CD8-positive, alpha-beta memory T cell (primary cell): ENCODE data around the gene CDYL2. TPM values are rescaled to one million over a fixed set of nuclear protein-coding genes. Genes with fewer than 3 reads are reported as not detected.

Experiments used
- CTCF ChIA-PET: fragments of 350-600 bp; sonication (Branson Sonifier 250); formaldehyde crosslinking; loops from one replicate; lab custom pipeline; 2021; ENCODE audit warnings: antibody characterized with exemption; lab: Charles Lee
- POLR2A ChIA-PET: fragments of 350-600 bp; sonication (Branson Sonifier 250); formaldehyde crosslinking; loops from one replicate; lab custom pipeline; 2021; ENCODE audit warnings: antibody characterized with exemption; lab: Charles Lee
- DNase-seq, 5 donors: peaks; one replicate each; pipeline versions ENCODE4 v3.0.0 to v3.0.0-alpha.2; 2020 to 2022; ENCODE audit warnings: mixed read lengths in 1 of 5
- H3K27ac ChIP-seq: one replicate; pipeline ENCODE4 v1.7.0; 2013; ENCODE audit warnings: low read depth, mild to moderate bottlenecking, low read length, moderate library complexity
- H3K27me3 ChIP-seq: 2 replicates; pipeline ENCODE4 v1.7.0; 2013; ENCODE audit warnings: low read length, mild to moderate bottlenecking; ENCODE audit not compliant: insufficient read depth, poor library complexity, severe bottlenecking
- H3K36me3 ChIP-seq: 2 replicates; pipeline ENCODE4 v1.7.0; 2013; ENCODE audit warnings: mild to moderate bottlenecking, low read length, moderate library complexity; ENCODE audit not compliant: insufficient read depth
- H3K4me1 ChIP-seq: 2 replicates; pipeline ENCODE4 v1.7.0; 2013; ENCODE audit warnings: mild to moderate bottlenecking, low read length, moderate library complexity; ENCODE audit not compliant: insufficient read depth
- H3K4me3 ChIP-seq: 2 replicates; pipeline ENCODE4 v1.7.0; 2013; ENCODE audit warnings: mild to moderate bottlenecking, low read length
- H3K9me3 ChIP-seq: 2 replicates; pipeline ENCODE4 v1.7.0; 2013; ENCODE audit warnings: mild to moderate bottlenecking, low read length
- H3K27ac Mint-ChIP-seq, 8 donors: one replicate each; pipeline ENCODE4 v1.8.0; 2020 to 2021; ENCODE audit warnings: mixed read lengths in 8 of 8, mild to moderate bottlenecking in 6 of 8, inconsistent platforms in 3 of 8, moderate library complexity in 3 of 8
- H3K27me3 Mint-ChIP-seq, 2 donors: one replicate each; pipeline ENCODE4 v1.8.0; 2020 to 2021; ENCODE audit warnings: mixed read lengths in 2 of 2, mild to moderate bottlenecking in 1 of 2, moderate library complexity in 1 of 2
- H3K36me3 Mint-ChIP-seq, 3 donors: one replicate each; pipeline ENCODE4 v1.8.0; 2020 to 2021; ENCODE audit warnings: mixed read lengths in 3 of 3, inconsistent platforms in 1 of 3, mild to moderate bottlenecking in 1 of 3
- H3K4me1 Mint-ChIP-seq, 3 donors: one replicate each; pipeline ENCODE4 v1.8.0; 2020 to 2021; ENCODE audit warnings: mixed read lengths in 3 of 3, inconsistent platforms in 1 of 3, mild to moderate bottlenecking in 1 of 3
- H3K4me3 Mint-ChIP-seq, 7 donors: one replicate each; pipeline ENCODE4 v1.8.0; 2020 to 2021; ENCODE audit warnings: mixed read lengths in 7 of 7, mild to moderate bottlenecking in 6 of 7, moderate library complexity in 4 of 7, inconsistent platforms in 2 of 7
- H3K9me3 Mint-ChIP-seq, 5 donors: one replicate each; pipeline ENCODE4 v1.8.0; 2020 to 2022; ENCODE audit warnings: mixed read lengths in 5 of 5, mild to moderate bottlenecking in 3 of 5, moderate library complexity in 2 of 5, inconsistent platforms in 1 of 5
- polyA plus RNA-seq: library from polyadenylated mRNA; unstranded; fragments of 300-500 nt; fragmentation: Illumina TruSeq; gene quantifications from one replicate; pipeline ENCODE4 v1.2.3, GENCODE V29; 2021
- total RNA-seq, 2 experiments: library from RNA; stranded (reverse); gene quantifications; one replicate each; pipeline ENCODE4 v1.2.3, GENCODE V29; 2021

CDYL2 gene
- total and polyA plus RNA-seq, 3 experiments from 2014 or later, result 3.8 to 42.0 (median 40.6) TPM

- no peak for DNase-seq
- Histone ChIP-seq H3K27ac (no peak overlapping the region), H3K27me3 (no peaks in the 10 kb centered on the region), H3K4me1 (peaks cover 16% of the 10 kb centered on the region), H3K9me3 (no peaks in the 10 kb centered on the region), H3K4me3 (no peak overlapping the region), H3K36me3 (no peaks in the 10 kb centered on the region)
- no peak overlapping the region for H3K27ac Mint-ChIP-seq
- H3K4me1 Mint-ChIP-seq, result peaks cover 17 to 30% (median 19%) of the 10 kb centered on the region in 3 donors
- no peaks in the 10 kb centered on the region for H3K27me3 Mint-ChIP-seq
- H3K36me3 Mint-ChIP-seq, result peaks cover 0 to 4% (median 0%) of the 10 kb centered on the region in 3 donors
- POLR2A ChIA-PET, result no interaction called here
- H3K4me3 Mint-ChIP-seq, result no peak overlapping the region
- CTCF ChIA-PET, result no interaction called here
- no peaks in the 10 kb centered on the region for H3K9me3 Mint-ChIP-seq
These were observed 241.3 kb downstream of the CDYL2 start for GRCh38 chr16:80563066-80563465.

GRCh38 chr16:80559369-80559768 lies 245.0 kb downstream of the CDYL2 start:
- no peak overlapping the region for H3K4me3 ChIP-seq
- Mint-ChIP-seq H3K9me3 (no peaks in the 10 kb centered on the region), H3K4me3 (no peak overlapping the region), H3K27ac (no peak overlapping the region), H3K4me1 (peaks cover 8 to 13% (median 10%) of the 10 kb centered on the region in 3 donors), H3K36me3 (no peaks in the 10 kb centered on the region), H3K27me3 (peaks cover 0 to 4% of the 10 kb centered on the region in 2 donors)
- no peaks in the 10 kb centered on the region for H3K9me3 ChIP-seq
- DNase-seq, result no peak
- H3K36me3 ChIP-seq, result no peaks in the 10 kb centered on the region
- no peaks in the 10 kb centered on the region for H3K27me3 ChIP-seq
- POLR2A ChIA-PET, result no interaction called here
- peaks cover 8% of the 10 kb centered on the region for H3K4me1 ChIP-seq
- CTCF ChIA-PET, result no interaction called here
- no peak overlapping the region for H3K27ac ChIP-seq

GRCh38 chr16:80557037-80557436 lies 247.4 kb downstream of the CDYL2 start:
- POLR2A ChIA-PET, result no interaction called here
- no peak overlapping the region for H3K27ac Mint-ChIP-seq
- H3K36me3 ChIP-seq, result no peaks in the 10 kb centered on the region
- H3K27ac ChIP-seq, result no peak overlapping the region
- CTCF ChIA-PET, result no interaction called here
- no peaks in the 10 kb centered on the region for H3K36me3 Mint-ChIP-seq
- no peaks in the 10 kb centered on the region for H3K9me3 Mint-ChIP-seq
- no peak overlapping the region for H3K4me3 Mint-ChIP-seq
- no peak overlapping the region for H3K4me3 ChIP-seq
- peaks cover 0 to 4% of the 10 kb centered on the region in 2 donors for H3K27me3 Mint-ChIP-seq
- no peaks in the 10 kb centered on the region for H3K9me3 ChIP-seq
- H3K27me3 ChIP-seq, result no peaks in the 10 kb centered on the region
- peaks cover 6 to 17% (median 14%) of the 10 kb centered on the region in 3 donors for H3K4me1 Mint-ChIP-seq
- peaks cover 7% of the 10 kb centered on the region for H3K4me1 ChIP-seq
- DNase-seq, result no peak

- Mint-ChIP-seq H3K4me3 (no peak overlapping the region), H3K9me3 (no peaks in the 10 kb centered on the region), H3K27me3 (peaks cover 0 to 4% of the 10 kb centered on the region in 2 donors), H3K27ac (no peak overlapping the region), H3K36me3 (no peaks in the 10 kb centered on the region), H3K4me1 (peaks cover 6 to 17% (median 14%) of the 10 kb centered on the region in 3 donors)
- Histone ChIP-seq H3K4me3 (no peak overlapping the region), H3K9me3 (no peaks in the 10 kb centered on the region), H3K27ac (no peak overlapping the region), H3K27me3 (no peaks in the 10 kb centered on the region), H3K4me1 (peaks cover 7% of the 10 kb centered on the region), H3K36me3 (no peaks in the 10 kb centered on the region)
- no peak for DNase-seq
- ChIA-PET POLR2A (no interaction called here), CTCF (no interaction called here)
These were observed 247.9 kb downstream of the CDYL2 start for GRCh38 chr16:80556481-80556880.

- H3K27me3 Mint-ChIP-seq, result peaks cover 0 to 4% of the 10 kb centered on the region in 2 donors
- Histone ChIP-seq H3K9me3 (no peaks in the 10 kb centered on the region), H3K36me3 (no peaks in the 10 kb centered on the region), H3K4me1 (peaks cover 7% of the 10 kb centered on the region), H3K27ac (no peak overlapping the region), H3K27me3 (no peaks in the 10 kb centered on the region), H3K4me3 (no peak overlapping the region)
- peak overlapping the region in 1 of 8 donors; percentile 43 for H3K27ac Mint-ChIP-seq
- no peaks in the 10 kb centered on the region for H3K36me3 Mint-ChIP-seq
- ChIA-PET CTCF (no interaction called here), POLR2A (no interaction called here)
- no peak overlapping the region for H3K4me3 Mint-ChIP-seq
- DNase-seq, result no peak
- H3K9me3 Mint-ChIP-seq, result no peaks in the 10 kb centered on the region
- H3K4me1 Mint-ChIP-seq, result peaks cover 6 to 17% (median 14%) of the 10 kb centered on the region in 3 donors
These were observed 250.4 kb downstream of the CDYL2 start for GRCh38 chr16:80554033-80554432.

GRCh38 chr16:80552277-80552676 lies 252.1 kb downstream of the CDYL2 start:
- Histone ChIP-seq H3K27ac (no peak overlapping the region), H3K4me3 (no peak overlapping the region), H3K4me1 (peaks cover 7% of the 10 kb centered on the region), H3K9me3 (no peaks in the 10 kb centered on the region), H3K36me3 (no peaks in the 10 kb centered on the region), H3K27me3 (no peaks in the 10 kb centered on the region)
- Mint-ChIP-seq H3K4me1 (peaks cover 6 to 22% (median 17%) of the 10 kb centered on the region in 3 donors), H3K9me3 (no peaks in the 10 kb centered on the region), H3K36me3 (no peaks in the 10 kb centered on the region), H3K27ac (no peak overlapping the region), H3K27me3 (peaks cover 0 to 4% of the 10 kb centered on the region in 2 donors), H3K4me3 (no peak overlapping the region)
- DNase-seq, result no peak
- POLR2A ChIA-PET, result no interaction called here
- CTCF ChIA-PET, result interaction anchor here (1.2 kb wide), 1 partner anchor 26 kb away, joined by 4 read pairs; no protein-coding TSS in a partner anchor

Other genes starting within 250 kb of the CDYL2 start
- 100 to 1,000 TPM; 125 to 126 TPM for gene CMC2, start 202.3 kb upstream of the CDYL2 start, total RNA-seq
- gene CMC2, start 202.3 kb upstream of the CDYL2 start, polyA plus RNA-seq, result 135 TPM
- 10 to 100 TPM; 52.2 to 53.7 TPM for gene CENPN, start 202.6 kb upstream of the CDYL2 start, total RNA-seq
- 4.7 TPM for gene CENPN, start 202.6 kb upstream of the CDYL2 start, polyA plus RNA-seq
- 10 to 100 TPM; 30.5 to 31.3 TPM for gene ATMIN, start 231.2 kb upstream of the CDYL2 start, total RNA-seq
- gene ATMIN, start 231.2 kb upstream of the CDYL2 start, polyA plus RNA-seq, result 39.2 TPM